Central memory CD8-positive, alpha-beta T cell (primary cell): ENCODE data around the gene KRTAP4-7.
"Not testable (repeated sequence)": the region's sequence is repeated elsewhere in the genome, so short reads cannot be mapped to it uniquely, and the experiment has no call there.

Experiments used
- ATAC-seq: fragments of 150-1000 bp; cut with Tn5 transposase; replicated peaks from 2 replicates; pipeline ENCODE4 v1.10.0; 2022; ENCODE audit warnings: mild to moderate bottlenecking, moderate FRiP score, moderate number of reproducible peaks; ENCODE audit not compliant: poor library complexity, severe bottlenecking; ENCODE audit errors: extremely low read depth
- DNase-seq, 2 donors: peaks; one replicate each; pipeline ENCODE4 v3.0.0; 2021; ENCODE audit warnings: low spot score in 2 of 2
- H3K27ac Mint-ChIP-seq: one replicate; pipeline ENCODE4 v1.8.0; 2022; ENCODE audit warnings: low read depth, mild to moderate bottlenecking, moderate library complexity, mixed read lengths
- H3K27me3 Mint-ChIP-seq: one replicate; pipeline ENCODE4 v1.8.0; 2022; ENCODE audit warnings: mixed read lengths
- H3K36me3 Mint-ChIP-seq: one replicate; pipeline ENCODE4 v1.8.0; 2022; ENCODE audit warnings: mild to moderate bottlenecking, moderate library complexity, mixed read lengths; ENCODE audit not compliant: insufficient read depth
- H3K4me1 Mint-ChIP-seq: one replicate; pipeline ENCODE4 v1.8.0; 2022; ENCODE audit warnings: mixed read lengths
- H3K4me3 Mint-ChIP-seq: one replicate; pipeline ENCODE4 v1.8.0; 2022; ENCODE audit warnings: mild to moderate bottlenecking, moderate library complexity, mixed read lengths
- H3K9me3 Mint-ChIP-seq: one replicate; pipeline ENCODE4 v1.8.0; 2022; ENCODE audit warnings: mixed read lengths

Gene KRTAP4-7

GRCh38 chr17:41084100-41084856, at the start of gene KRTAP4-7:
TSS of gene KRTAP4-7 (plus strand) at chr17:41084150. CDS start at chr17:41084207, 57 bp downstream.
- H3K4me1 Mint-ChIP-seq, H3K27ac Mint-ChIP-seq, H3K4me3 Mint-ChIP-seq, ATAC-seq, H3K36me3 Mint-ChIP-seq, H3K9me3 Mint-ChIP-seq, DNase-seq: not testable (repeated sequence)
- H3K27me3 Mint-ChIP-seq = peaks cover 57% of the 10 kb centered on the region

- H3K27ac Mint-ChIP-seq, H3K4me3 Mint-ChIP-seq, H3K4me1 Mint-ChIP-seq, ATAC-seq, H3K9me3 Mint-ChIP-seq, DNase-seq, H3K36me3 Mint-ChIP-seq: not testable (repeated sequence)
- peaks cover 69% of the 10 kb centered on the region for H3K27me3 Mint-ChIP-seq
Measured at GRCh38 chr17:41034346-41034935, 49.5 kb upstream of the KRTAP4-7 start, which contains the start of gene KRTAP1-3. TSS of gene KRTAP1-3 (minus strand) at chr17:41034874. CDS start at chr17:41034821, 53 bp downstream.

- Mint-ChIP-seq H3K27me3 (peaks cover 74% of the 10 kb centered on the region), H3K4me1 (no peaks in the 10 kb centered on the region)
- DNase-seq = no peak
Measured at GRCh38 chr17:41037853-41038350, 46.0 kb upstream of the KRTAP4-7 start.

GRCh38 chr17:41040783-41041571, 43.0 kb upstream of the KRTAP4-7 start, which contains the start of gene KRTAP1-1:
TSS of gene KRTAP1-1 (minus strand) at chr17:41041450. CDS start at chr17:41041397, 53 bp downstream.
- H3K27ac Mint-ChIP-seq, H3K4me1 Mint-ChIP-seq, DNase-seq, H3K4me3 Mint-ChIP-seq, H3K36me3 Mint-ChIP-seq, ATAC-seq, H3K9me3 Mint-ChIP-seq: not testable (repeated sequence)
- H3K27me3 Mint-ChIP-seq = peaks cover 61% of the 10 kb centered on the region

More at GRCh38 chr17:41037853-41038350, 46.0 kb upstream of the KRTAP4-7 start:
- H3K9me3 Mint-ChIP-seq = no peaks in the 10 kb centered on the region
- H3K4me3 Mint-ChIP-seq = no peak overlapping the region
- H3K36me3 Mint-ChIP-seq = no peaks in the 10 kb centered on the region
- no peak for ATAC-seq
- no peak overlapping the region for H3K27ac Mint-ChIP-seq

GRCh38 chr17:41042953-41043352, 41.0 kb upstream of the KRTAP4-7 start:
- Mint-ChIP-seq H3K27ac (no peak overlapping the region), H3K27me3 (peaks cover 67% of the 10 kb centered on the region)

GRCh38 chr17:41046735-41047465, 37.0 kb upstream of the KRTAP4-7 start, which contains the start of gene KRTAP2-1:
TSS of gene KRTAP2-1 (minus strand) at chr17:41047316. CDS start at chr17:41047267, 49 bp downstream.
- DNase-seq, H3K4me1 Mint-ChIP-seq, ATAC-seq, H3K4me3 Mint-ChIP-seq, H3K36me3 Mint-ChIP-seq, H3K9me3 Mint-ChIP-seq, H3K27ac Mint-ChIP-seq: not testable (repeated sequence)
- H3K27me3 Mint-ChIP-seq = peaks cover 67% of the 10 kb centered on the region

More at GRCh38 chr17:41042953-41043352, 41.0 kb upstream of the KRTAP4-7 start:
- H3K4me1 Mint-ChIP-seq = no peaks in the 10 kb centered on the region
- no peak overlapping the region for H3K4me3 Mint-ChIP-seq
- no peaks in the 10 kb centered on the region for H3K9me3 Mint-ChIP-seq
- H3K36me3 Mint-ChIP-seq = no peaks in the 10 kb centered on the region
- ATAC-seq (no peak), DNase-seq (no peak)

- ATAC-seq (no peak), DNase-seq (no peak)
- no peaks in the 10 kb centered on the region for H3K4me1 Mint-ChIP-seq
- no peak overlapping the region for H3K4me3 Mint-ChIP-seq
- H3K9me3 Mint-ChIP-seq = no peaks in the 10 kb centered on the region
- peaks cover 74% of the 10 kb centered on the region for H3K27me3 Mint-ChIP-seq
- H3K27ac Mint-ChIP-seq = no peak overlapping the region
- H3K36me3 Mint-ChIP-seq = no peaks in the 10 kb centered on the region
Measured at GRCh38 chr17:41048441-41048840, 35.5 kb upstream of the KRTAP4-7 start.

- Mint-ChIP-seq H3K27me3 (peaks cover 81% of the 10 kb centered on the region), H3K27ac (no peak overlapping the region), H3K36me3 (no peaks in the 10 kb centered on the region), H3K4me1 (no peaks in the 10 kb centered on the region), H3K4me3 (no peak overlapping the region), H3K9me3 (no peaks in the 10 kb centered on the region)
- ATAC-seq = no peak
- DNase-seq = no peak
Measured at GRCh38 chr17:41049110-41049509, 34.8 kb upstream of the KRTAP4-7 start.

GRCh38 chr17:41052566-41052965, 31.4 kb upstream of the KRTAP4-7 start:
- no peak overlapping the region for H3K27ac Mint-ChIP-seq
- DNase-seq (no peak), ATAC-seq (no peak)
- peaks cover 2% of the 10 kb centered on the region for H3K9me3 Mint-ChIP-seq
- H3K36me3 Mint-ChIP-seq = no peaks in the 10 kb centered on the region
- H3K4me3 Mint-ChIP-seq = no peak overlapping the region
- peaks cover 79% of the 10 kb centered on the region for H3K27me3 Mint-ChIP-seq
- no peaks in the 10 kb centered on the region for H3K4me1 Mint-ChIP-seq

- Mint-ChIP-seq H3K36me3 (no peaks in the 10 kb centered on the region), H3K4me1 (no peaks in the 10 kb centered on the region), H3K27ac (no peak overlapping the region), H3K27me3 (peaks cover 79% of the 10 kb centered on the region), H3K9me3 (peaks cover 6% of the 10 kb centered on the region), H3K4me3 (no peak overlapping the region)
- ATAC-seq (no peak), DNase-seq (no peak)
Measured at GRCh38 chr17:41054025-41054424, 29.9 kb upstream of the KRTAP4-7 start.

GRCh38 chr17:41054556-41054955, 29.4 kb upstream of the KRTAP4-7 start:
- H3K9me3 Mint-ChIP-seq, H3K4me3 Mint-ChIP-seq, DNase-seq, ATAC-seq, H3K27ac Mint-ChIP-seq, H3K36me3 Mint-ChIP-seq, H3K4me1 Mint-ChIP-seq: not testable (repeated sequence)
- H3K27me3 Mint-ChIP-seq = peaks cover 80% of the 10 kb centered on the region

GRCh38 chr17:41055130-41055529, 28.8 kb upstream of the KRTAP4-7 start, which contains the start of gene KRTAP2-2:
TSS of gene KRTAP2-2 (minus strand) at chr17:41055230. CDS start at chr17:41055211, 19 bp downstream.
- not testable (repeated sequence) for H3K27ac Mint-ChIP-seq, H3K9me3 Mint-ChIP-seq, H3K4me3 Mint-ChIP-seq, H3K36me3 Mint-ChIP-seq, DNase-seq, H3K4me1 Mint-ChIP-seq, ATAC-seq
- peaks cover 82% of the 10 kb centered on the region for H3K27me3 Mint-ChIP-seq
